Endothelial cell of umbilical vein (primary cell): ENCODE data around the gene BARX1. TPM values are rescaled to one million over a fixed set of nuclear protein-coding genes. Genes with fewer than 3 reads are reported as not detected.

Experiments
- BruUV-seq: library from RNA; stranded (reverse); fragments of 400-500 nt; replicated peaks from 2 replicates; lab custom pipeline; 2021; lab: Mats Ljungman, UMichigan
- CTCF ChIA-PET: fragments of 300-600, 350-600 bp; sonication (Branson Sonifier 250); formaldehyde crosslinking; loops from one replicate; lab custom pipeline; 2021; ENCODE audit warnings: antibody characterized with exemption, inconsistent platforms; lab: Charles Lee
- POLR2A ChIA-PET: fragments of 300-600, 350-600 bp; sonication (Branson Sonifier 250); formaldehyde crosslinking; loops from one replicate; lab custom pipeline; 2021; ENCODE audit warnings: antibody characterized with exemption, inconsistent platforms; lab: Charles Lee
- DNase-seq: peaks from one replicate; pipeline ENCODE4 v3.0.0-alpha.2; 2011; ENCODE audit warnings: low read depth, low spot score
- FAIRE-seq: peaks from 2 replicates; lab custom pipeline; 2011; peaks lifted over from hg19 to GRCh38; lab: Jason Lieb, UNC
- H2AFZ ChIP-seq: 2 replicates; pipeline ENCODE4 v1.6.0; 2012; ENCODE audit warnings: low read depth, low read length, control low read depth, inconsistent platforms
- H3K27ac ChIP-seq: 2 replicates; pipeline ENCODE4 v1.5.1; 2011; ENCODE audit warnings: low read depth, mild to moderate bottlenecking, control low read depth, low read length, moderate library complexity; ENCODE audit not compliant: insufficient read depth
- H3K27me3 ChIP-seq, 2 experiments: 2 replicates each; pipeline versions ENCODE4 v1.6.0 to v1.6.1; 2011; ENCODE audit warnings: low read length in 2 of 2, mixed read lengths in 1 of 2; ENCODE audit not compliant: control insufficient read depth in 2 of 2, insufficient read depth in 2 of 2
- H3K36me3 ChIP-seq, 2 experiments: 2 replicates in 1 of 2; 3 replicates in 1 of 2; pipeline ENCODE4 v1.5.1; 2011; ENCODE audit warnings: low read length in 2 of 2, mild to moderate bottlenecking in 1 of 2, moderate library complexity in 1 of 2; ENCODE audit not compliant: control insufficient read depth in 2 of 2, insufficient read depth in 2 of 2; ENCODE audit errors: extremely low read depth in 1 of 2
- H3K4me1 ChIP-seq: 3 replicates; pipeline ENCODE4 v1.5.1; 2011; ENCODE audit warnings: mild to moderate bottlenecking, low read length; ENCODE audit not compliant: control insufficient read depth, insufficient read depth; ENCODE audit errors: extremely low read depth
- H3K4me2 ChIP-seq: 2 replicates; pipeline ENCODE4 v1.6.1; 2011; ENCODE audit warnings: low read length, control low read depth, mixed read lengths; ENCODE audit not compliant: insufficient read depth
- H3K4me3 ChIP-seq, 3 experiments: fragments of 200-600 bp in 1 of 3; sonication (generic), shearing (Covaris generic) in 1 of 3; replicated peaks in 1 of 3; 2 replicates each; pipeline ENCODE4 v1.5.1; 2011 to 2016; ENCODE audit warnings: control low read depth in 3 of 3, low read length in 3 of 3, mild to moderate bottlenecking in 2 of 3, inconsistent platforms in 1 of 3, low read depth in 1 of 3, moderate library complexity in 1 of 3; ENCODE audit not compliant: insufficient read depth in 1 of 3
- H3K79me2 ChIP-seq: 2 replicates; pipeline ENCODE4 v1.6.0; 2012; ENCODE audit warnings: low read length, inconsistent platforms; ENCODE audit not compliant: control insufficient read depth, insufficient read depth
- H3K9ac ChIP-seq: replicated peaks from 2 replicates; pipeline ENCODE3; 2011; ENCODE audit warnings: low read length, control low read depth; ENCODE audit not compliant: insufficient read depth; ENCODE audit errors: extremely low read depth
- H3K9me1 ChIP-seq: replicated peaks from 3 replicates; pipeline ENCODE4 v1.6.0; 2011; ENCODE audit warnings: mild to moderate bottlenecking, low read length; ENCODE audit not compliant: control insufficient read depth, insufficient read depth; ENCODE audit errors: extremely low read depth
- H3K9me3 ChIP-seq: replicated peaks from 2 replicates; pipeline ENCODE4 v1.5.1; 2012; ENCODE audit warnings: low read length, inconsistent platforms; ENCODE audit not compliant: control insufficient read depth, insufficient read depth
- H4K20me1 ChIP-seq: replicated peaks from 2 replicates; pipeline ENCODE3; 2011; ENCODE audit warnings: mild to moderate bottlenecking, low read length; ENCODE audit not compliant: control insufficient read depth, insufficient read depth; ENCODE audit errors: extremely low read depth
- CTCF ChIP-seq, 2 donors: IDR thresholded peaks; 1 replicate in 1 of 2; 2 replicates in 1 of 2; pipeline ENCODE4 v1.5.1; 2011; ENCODE audit warnings: low read length in 2 of 2, mild to moderate bottlenecking in 2 of 2, moderate library complexity in 2 of 2, control low read depth in 1 of 2, inconsistent platforms in 1 of 2, low read depth in 1 of 2; ENCODE audit not compliant: insufficient read depth in 1 of 2; ENCODE audit errors: extremely low read depth in 1 of 2
- EZH2 ChIP-seq: IDR thresholded peaks from 2 replicates; pipeline ENCODE4 v1.6.1; 2012; ENCODE audit warnings: borderline replicate concordance, low read depth, mild to moderate bottlenecking, moderate library complexity, low read length, inconsistent platforms; ENCODE audit not compliant: severe bottlenecking
- FOS ChIP-seq: IDR thresholded peaks from 2 replicates; pipeline ENCODE4 v1.6.1; 2011; ENCODE audit warnings: mild to moderate bottlenecking, low read length, moderate library complexity, borderline replicate concordance; ENCODE audit not compliant: insufficient read depth
- GATA2 ChIP-seq: IDR thresholded peaks from 2 replicates; pipeline ENCODE4 v1.7.0; 2011; ENCODE audit warnings: low read depth, mild to moderate bottlenecking, moderate library complexity, mixed read lengths, low read length; ENCODE audit not compliant: insufficient read length, insufficient read depth
- JUN ChIP-seq: IDR thresholded peaks from 2 replicates; pipeline ENCODE4 v1.6.1; 2011; ENCODE audit warnings: borderline replicate concordance, low read depth; ENCODE audit not compliant: insufficient read length, insufficient read depth
- MYC ChIP-seq: IDR thresholded peaks from one replicate; pipeline ENCODE4 v1.6.1; 2011; ENCODE audit warnings: mild to moderate bottlenecking, low read depth, low read length
- POLR2A ChIP-seq: IDR thresholded peaks from 2 replicates; pipeline ENCODE4 v1.6.1; 2012; ENCODE audit warnings: low read depth, mild to moderate bottlenecking, control low read depth, low read length
- POLR2AphosphoS5 ChIP-seq: IDR thresholded peaks from 2 replicates; pipeline ENCODE4 v1.6.1; 2012; ENCODE audit warnings: low read depth, mild to moderate bottlenecking, control low read depth, low read length, moderate library complexity; ENCODE audit not compliant: insufficient read depth
- dilution Hi-C: fragments of 300-500 bp; cut with MboI; formaldehyde crosslinking; loops from one replicate; pipeline ENCODE4 v1.15.0; 2019; ENCODE audit warnings: low sequenced_read_pairs; ENCODE audit not compliant: extremely low pct_ligation_motif_present
- intact Hi-C: fragments of 100-400 bp; cut with micrococcal nuclease; formaldehyde crosslinking; loops from one replicate; pipeline ENCODE4 v1.10.0; 2022
- polyA plus RNA-seq, 4 experiments: library from polyadenylated mRNA; depleted of rRNA in 3 of 4; stranded (reverse) in 3 of 4; unstranded in 1 of 4; fragments of >200 nt; gene quantifications; 2 replicates each; pipeline versions ENCODE4 v1.2.1 to v1.2.3, GENCODE V29; 2011 to 2012; ENCODE audit warnings: missing spikeins in 1 of 4
- total RNA-seq: library from RNA; stranded (reverse); gene quantifications from 2 replicates; pipeline ENCODE4 v1.2.3, GENCODE V29; 2021
- TF ChIP-seq, protein P1 (sequence below): IDR thresholded peaks from 2 replicates; pipeline ENCODE4 v1.6.1; 2011; ENCODE audit not compliant: insufficient read depth, insufficient read length

BARX1 gene
- total and polyA plus RNA-seq, 2 donors (not counting 3 experiments of a cell fraction or from before 2014, with no cell fraction given) = not detected

DNA sequence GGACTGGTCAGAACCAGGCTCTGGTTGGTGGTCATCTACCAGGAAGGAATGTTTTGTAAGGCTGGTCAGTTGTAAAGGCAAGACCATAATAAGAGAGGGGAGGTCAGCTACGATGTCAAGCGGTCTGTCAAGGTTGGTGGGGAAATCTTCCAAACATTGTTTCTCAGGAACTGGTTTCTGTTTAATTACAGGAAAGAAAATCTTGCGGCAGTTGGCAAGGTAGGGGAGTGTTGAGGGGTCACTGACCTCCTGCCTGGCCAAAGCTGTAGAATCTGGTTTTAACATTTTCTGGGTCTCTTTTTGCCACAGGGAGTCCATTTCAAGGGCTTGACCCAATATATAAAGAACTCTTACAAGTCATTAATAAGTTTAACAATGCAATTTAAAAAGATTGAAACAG is 39.0 kb upstream of the BARX1 start:
- no peak for FAIRE-seq
- no TSS peak for BruUV-seq
- Histone ChIP-seq H3K9ac (no peak overlapping the region), H3K9me3 (no peaks in the 10 kb centered on the region), H3K4me3 (no peak overlapping the region), H3K36me3 (no peaks in the 10 kb centered on the region), H3K9me1 (no peaks in the 10 kb centered on the region), H2AFZ (no peak overlapping the region), H3K27me3 (peaks cover 8 to 10% of the 10 kb centered on the region in 2 experiments), H3K4me1 (no peaks in the 10 kb centered on the region), H4K20me1 (no peaks in the 10 kb centered on the region), H3K4me2 (no peak overlapping the region), H3K27ac (no peak overlapping the region), H3K79me2 (no peaks in the 10 kb centered on the region)
- ChIA-PET CTCF (interaction anchor here (1.4 kb wide), 1 partner anchor 8 kb away, joined by 5 read pairs; no protein-coding TSS in a partner anchor), POLR2A (no interaction called here)
- DNase-seq = no peak
- TF ChIP-seq MYC (no peak), JUN (no peak), POLR2A (no peak), EZH2 (no peak), FOS (no peak), CTCF (IDR thresholded peaks at IDR 0.05; ENCODE audit: extremely low read depth in 1 of 2, insufficient read depth in 1 of 2, low read depth in 1 of 2, low read length in 2 of 2) (no peak), GATA2 (no peak), POLR2AphosphoS5 (no peak)
- TF ChIP-seq, protein P1, sequence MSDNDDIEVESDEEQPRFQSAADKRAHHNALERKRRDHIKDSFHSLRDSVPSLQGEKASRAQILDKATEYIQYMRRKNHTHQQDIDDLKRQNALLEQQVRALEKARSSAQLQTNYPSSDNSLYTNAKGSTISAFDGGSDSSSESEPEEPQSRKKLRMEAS = no peak
- intact Hi-C loops (no loop called here), dilution Hi-C loops (no loop called here)
